HepG2 (cell line): Measurements from ENCODE around the gene FCGBP.

Experiments
- CTCF ChIP-seq: sonication (generic); formaldehyde crosslinking; IDR thresholded peaks from 2 replicates; pipeline ENCODE4 v1.5.0; 2020; ENCODE audit warnings: mild to moderate bottlenecking, missing genetic modification reagents, moderate library complexity
- FLYWCH1 ChIP-seq: sonication (generic); formaldehyde crosslinking; IDR thresholded peaks from 2 replicates; pipeline ENCODE4 v1.8.1; 2023; ENCODE audit warnings: mild to moderate bottlenecking, missing genetic modification reagents
- MAFK ChIP-seq, 2 experiments: IDR thresholded peaks in 1 of 2; conservative IDR thresholded peaks in 1 of 2; 2 replicates each; pipeline ENCODE4 v1.6.1; 2011; ENCODE audit warnings: improper control_type of control experiment in 2 of 2, low read length in 2 of 2
- NFE2 ChIP-seq: sonication (generic); formaldehyde crosslinking; IDR thresholded peaks from 2 replicates; pipeline ENCODE4 v1.4.0; 2020; ENCODE audit warnings: missing genetic modification reagents
- PAF1 ChIP-seq: IDR thresholded peaks from 2 replicates; pipeline ENCODE4 v1.6.1; 2016; ENCODE audit warnings: missing genetic modification reagents, missing compliant biosample characterization
- POLR2AphosphoS5 ChIP-seq: IDR thresholded peaks from 2 replicates; pipeline ENCODE4 v1.6.1; 2012; ENCODE audit warnings: low read depth, low read length
- RXRA ChIP-seq: sonication (generic); formaldehyde crosslinking; IDR thresholded peaks from 2 replicates; pipeline ENCODE4 v1.5.1; 2020; ENCODE audit warnings: missing genetic modification reagents
- THYN1 ChIP-seq: sonication (generic); formaldehyde crosslinking; IDR thresholded peaks from 2 replicates; pipeline ENCODE4 v1.8.1; 2023; ENCODE audit warnings: low read depth, mild to moderate bottlenecking, moderate library complexity, missing genetic modification reagents, borderline replicate concordance
- U2AF1 ChIP-seq: fragments of 200-400 bp; formaldehyde crosslinking; optimal IDR thresholded peaks from 2 replicates; pipeline ENCODE3; 2017; ENCODE audit warnings: mild to moderate bottlenecking, low read depth, low read length
- TF ChIP-seq, protein P1 (sequence below): sonication (generic); formaldehyde crosslinking; IDR thresholded peaks from 2 replicates; pipeline ENCODE4 v1.4.0; 2020; ENCODE audit warnings: missing genetic modification reagents

DNA sequence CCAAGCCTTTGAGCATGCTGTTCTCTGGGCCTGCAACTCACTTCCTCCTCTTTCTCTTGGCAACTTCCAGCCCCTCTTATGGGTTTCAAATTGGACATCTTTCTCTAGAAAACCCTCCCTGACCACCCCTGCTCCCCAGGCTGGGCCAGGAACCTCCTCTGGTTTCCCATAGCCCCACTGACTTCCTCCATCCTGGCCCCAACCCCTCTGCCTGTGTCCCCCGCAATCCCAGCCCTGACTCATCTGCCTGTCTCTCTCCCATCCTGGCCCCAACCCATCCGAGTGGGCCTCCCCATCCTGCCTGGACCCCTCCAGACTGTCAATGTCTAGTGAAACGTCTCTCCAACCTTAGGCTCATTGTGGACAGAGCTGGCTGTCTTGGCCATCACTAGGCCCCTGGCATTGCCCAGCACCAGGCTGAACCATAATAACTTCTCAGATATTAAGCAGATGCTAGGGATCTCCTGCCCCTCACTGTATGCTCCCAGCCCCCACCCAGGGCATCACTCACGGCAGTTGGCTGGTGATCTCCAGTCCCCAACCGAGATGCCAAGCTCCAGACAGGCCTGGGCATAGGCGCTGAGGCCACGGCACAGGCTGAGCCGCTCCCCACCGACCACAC, 16.8 kb downstream of the FCGBP start:
- no peak for TF ChIP-seq POLR2AphosphoS5
- no peak for TF ChIP-seq RXRA (CRISPR knock-in tag)
- no peak for TF ChIP-seq THYN1
- no peak for TF ChIP-seq U2AF1
- no peak for TF ChIP-seq PAF1 (CRISPR knock-in tag)
- no peak for TF ChIP-seq CTCF
- no peak for TF ChIP-seq MAFK (conservative IDR thresholded peaks at IDR 0.05 in 1 of 2, IDR thresholded peaks at IDR 0.05 in 1 of 2; ENCODE audit: low read length in 2 of 2)
- TF ChIP-seq, protein P1, sequence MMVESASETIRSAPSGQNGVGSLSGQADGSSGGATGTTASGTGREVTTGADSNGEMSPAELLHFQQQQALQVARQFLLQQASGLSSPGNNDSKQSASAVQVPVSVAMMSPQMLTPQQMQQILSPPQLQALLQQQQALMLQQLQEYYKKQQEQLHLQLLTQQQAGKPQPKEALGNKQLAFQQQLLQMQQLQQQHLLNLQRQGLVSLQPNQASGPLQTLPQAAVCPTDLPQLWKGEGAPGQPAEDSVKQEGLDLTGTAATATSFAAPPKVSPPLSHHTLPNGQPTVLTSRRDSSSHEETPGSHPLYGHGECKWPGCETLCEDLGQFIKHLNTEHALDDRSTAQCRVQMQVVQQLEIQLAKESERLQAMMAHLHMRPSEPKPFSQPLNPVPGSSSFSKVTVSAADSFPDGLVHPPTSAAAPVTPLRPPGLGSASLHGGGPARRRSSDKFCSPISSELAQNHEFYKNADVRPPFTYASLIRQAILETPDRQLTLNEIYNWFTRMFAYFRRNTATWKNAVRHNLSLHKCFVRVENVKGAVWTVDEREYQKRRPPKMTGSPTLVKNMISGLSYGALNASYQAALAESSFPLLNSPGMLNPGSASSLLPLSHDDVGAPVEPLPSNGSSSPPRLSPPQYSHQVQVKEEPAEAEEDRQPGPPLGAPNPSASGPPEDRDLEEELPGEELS (CRISPR knock-in tag), result no peak
- no peak for TF ChIP-seq FLYWCH1
- no peak for TF ChIP-seq NFE2
